IPS-20b (cell line): ENCODE measurements around the gene FAM76A.
"Not testable (repeated sequence)": the region's sequence is repeated elsewhere in the genome, so short reads cannot be mapped to it uniquely, and the experiment has no call there.

Source experiments
- H3K27ac ChIP-seq: one replicate; pipeline ENCODE4 v1.5.1; 2013; ENCODE audit warnings: low read length
- H3K27me3 ChIP-seq: 2 replicates; pipeline ENCODE4 v1.6.1; 2013; ENCODE audit warnings: mild to moderate bottlenecking, low read length, inconsistent platforms; ENCODE audit not compliant: insufficient read depth
- H3K36me3 ChIP-seq: 2 replicates; pipeline ENCODE4 v1.6.1; 2013; ENCODE audit warnings: low read depth, mild to moderate bottlenecking, inconsistent platforms, low read length, moderate library complexity; ENCODE audit not compliant: insufficient read depth
- H3K4me1 ChIP-seq: 2 replicates; pipeline ENCODE4 v1.6.1; 2013; ENCODE audit warnings: mild to moderate bottlenecking, control low read depth, inconsistent platforms, low read length, moderate library complexity; ENCODE audit not compliant: insufficient read depth
- H3K4me3 ChIP-seq: 2 replicates; pipeline ENCODE4 v1.5.1; 2013; ENCODE audit warnings: mild to moderate bottlenecking, low read length, inconsistent platforms
- H3K9ac ChIP-seq: 2 replicates; pipeline ENCODE4 v1.6.1; 2013; ENCODE audit warnings: low read depth, mild to moderate bottlenecking, inconsistent platforms, low read length, moderate library complexity
- H3K9me3 ChIP-seq: 2 replicates; pipeline ENCODE4 v1.6.1; 2013; ENCODE audit warnings: mild to moderate bottlenecking, low read depth, low read length, inconsistent platforms; ENCODE audit not compliant: insufficient read depth

Gene FAM76A

GRCh38 chr1:27690183-27690582, 35.6 kb upstream of the FAM76A start:
- H3K9me3 ChIP-seq, result peaks cover 17% of the 10 kb centered on the region
- 0 out of 2 replicates have a peak overlapping the region, but pooled peaks have one; percentile 29 for H3K9ac ChIP-seq
- no peaks in the 10 kb centered on the region for H3K27me3 ChIP-seq
- H3K36me3 ChIP-seq, result no peaks in the 10 kb centered on the region
- peaks cover 10% of the 10 kb centered on the region; the same call in 1 of the 2 replicates for H3K4me1 ChIP-seq
- no peak overlapping the region; the same call in 1 of the 2 replicates for H3K4me3 ChIP-seq
- H3K27ac ChIP-seq, result no peak overlapping the region

GRCh38 chr1:27696835-27697234, 28.9 kb upstream of the FAM76A start:
- H3K27ac ChIP-seq, H3K9me3 ChIP-seq, H3K9ac ChIP-seq, H3K36me3 ChIP-seq, H3K4me3 ChIP-seq, H3K27me3 ChIP-seq, H3K4me1 ChIP-seq: not testable (repeated sequence)

- H3K9me3 ChIP-seq, result peaks cover 9% of the 10 kb centered on the region
- no peaks in the 10 kb centered on the region for H3K4me1 ChIP-seq
- no peak overlapping the region for H3K4me3 ChIP-seq
- H3K9ac ChIP-seq, result no peak overlapping the region
- H3K36me3 ChIP-seq, result no peaks in the 10 kb centered on the region
- no peaks in the 10 kb centered on the region for H3K27me3 ChIP-seq
- no peak overlapping the region for H3K27ac ChIP-seq
Observed at GRCh38 chr1:27704958-27705357, 20.8 kb upstream of the FAM76A start.

- Histone ChIP-seq H3K9me3 (peaks cover 9% of the 10 kb centered on the region), H3K9ac (no peak overlapping the region), H3K27ac (no peak overlapping the region), H3K27me3 (no peaks in the 10 kb centered on the region), H3K36me3 (no peaks in the 10 kb centered on the region), H3K4me1 (no peaks in the 10 kb centered on the region), H3K4me3 (no peak overlapping the region)
Observed at GRCh38 chr1:27705545-27705944, 20.2 kb upstream of the FAM76A start.

- Histone ChIP-seq H3K9me3 (no peaks in the 10 kb centered on the region), H3K27me3 (no peaks in the 10 kb centered on the region), H3K9ac (no peak overlapping the region), H3K4me1 (peaks cover 6% of the 10 kb centered on the region; the same call in 1 of the 2 replicates), H3K36me3 (no peaks in the 10 kb centered on the region), H3K27ac (no peak overlapping the region), H3K4me3 (no peak overlapping the region)
Observed at GRCh38 chr1:27710574-27710973, 15.2 kb upstream of the FAM76A start.

GRCh38 chr1:27713139-27713725, 12.5 kb upstream of the FAM76A start:
- Histone ChIP-seq H3K36me3 (no peaks in the 10 kb centered on the region), H3K27ac (no peak overlapping the region), H3K4me1 (peaks cover 6% of the 10 kb centered on the region; the same call in 1 of the 2 replicates), H3K27me3 (no peaks in the 10 kb centered on the region), H3K9ac (no peak overlapping the region), H3K9me3 (no peaks in the 10 kb centered on the region; the same call in 1 of the 2 replicates), H3K4me3 (no peak overlapping the region)

GRCh38 chr1:27713869-27714513, 11.8 kb upstream of the FAM76A start:
- Histone ChIP-seq H3K27ac (no peak overlapping the region), H3K27me3 (no peaks in the 10 kb centered on the region), H3K36me3 (no peaks in the 10 kb centered on the region), H3K4me1 (peaks cover 6% of the 10 kb centered on the region; the same call in 1 of the 2 replicates), H3K9me3 (no peaks in the 10 kb centered on the region; the same call in 1 of the 2 replicates), H3K9ac (no peak overlapping the region), H3K4me3 (no peak overlapping the region)

- Histone ChIP-seq H3K27me3 (no peaks in the 10 kb centered on the region), H3K4me1 (peaks cover 6% of the 10 kb centered on the region; the same call in 1 of the 2 replicates), H3K9me3 (no peaks in the 10 kb centered on the region; the same call in 1 of the 2 replicates), H3K27ac (no peak overlapping the region), H3K9ac (no peak overlapping the region), H3K36me3 (no peaks in the 10 kb centered on the region), H3K4me3 (no peak overlapping the region)
Observed at GRCh38 chr1:27716262-27716895, 9.4 kb upstream of the FAM76A start.

- H3K4me1 ChIP-seq, result no peaks in the 10 kb centered on the region
- H3K27ac ChIP-seq, result no peak overlapping the region
- peaks cover 2% of the 10 kb centered on the region; the same call in 1 of the 2 replicates for H3K27me3 ChIP-seq
- no peak overlapping the region for H3K9ac ChIP-seq
- no peaks in the 10 kb centered on the region for H3K36me3 ChIP-seq
- no peaks in the 10 kb centered on the region; the same call in 1 of the 2 replicates for H3K9me3 ChIP-seq
- H3K4me3 ChIP-seq, result no peak overlapping the region
Observed at GRCh38 chr1:27719286-27720251, 6.2 kb upstream of the FAM76A start.

- H3K4me1 ChIP-seq, result no peaks in the 10 kb centered on the region
- peak overlapping the region; percentile 69; the same call in 1 of the 2 replicates for H3K9ac ChIP-seq
- peak overlapping the region; percentile 53 for H3K4me3 ChIP-seq
- no peaks in the 10 kb centered on the region for H3K9me3 ChIP-seq
- peaks cover 5% of the 10 kb centered on the region; the same call in 1 of the 2 replicates for H3K36me3 ChIP-seq
- H3K27me3 ChIP-seq, result peaks cover 6% of the 10 kb centered on the region; the same call in 1 of the 2 replicates
- no peak overlapping the region for H3K27ac ChIP-seq
Observed at GRCh38 chr1:27724961-27725373, 794 bp upstream of the FAM76A start.
